GM23248 (cell line): ENCODE results near the gene PXDN.

Source experiments
- EZH2 ChIP-seq: fragments of 200-600 bp; sonication (generic); IDR thresholded peaks from 2 replicates; pipeline ENCODE4 v1.6.1; 2018; ENCODE audit warnings: antibody characterized with exemption, mild to moderate bottlenecking; ENCODE audit not compliant: insufficient read depth, poor library complexity, severe bottlenecking
- EZH2phosphoT487 ChIP-seq: fragments of 200-600 bp; sonication (generic); IDR thresholded peaks from 2 replicates; pipeline ENCODE4 v1.6.1; 2018; ENCODE audit warnings: antibody characterized with exemption, moderate library complexity, mild to moderate bottlenecking, low read depth; ENCODE audit not compliant: insufficient read depth

DNA sequence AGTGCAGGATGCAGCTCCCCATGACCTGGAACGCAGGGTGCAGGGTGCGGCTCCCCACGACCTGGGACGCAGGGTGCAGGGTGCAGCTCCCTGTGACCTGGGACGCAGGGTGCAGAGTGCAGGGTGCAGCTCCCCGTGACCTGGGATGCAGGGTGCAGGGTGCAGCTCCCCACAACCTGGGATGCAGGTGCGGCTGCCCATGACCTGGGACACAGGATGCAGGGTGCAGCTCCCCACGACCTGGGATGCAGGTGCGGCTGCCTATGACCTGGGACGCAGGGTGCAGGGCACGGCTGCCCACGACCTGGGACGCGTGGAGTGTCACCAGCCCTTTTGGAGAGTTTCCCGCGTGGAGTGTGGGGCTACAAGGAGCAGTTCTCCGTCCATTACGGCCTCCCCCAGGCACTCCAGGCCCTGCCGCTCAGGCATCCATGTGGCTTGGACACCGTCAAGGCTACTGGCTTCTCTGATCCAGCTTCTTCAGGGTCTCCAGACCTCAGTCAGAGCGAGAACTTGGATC is 38.7 kb downstream of the PXDN start:
- TF ChIP-seq EZH2: no peak
- TF ChIP-seq EZH2phosphoT487: no peak
